Ishikawa (cell line): ENCODE data around the gene RNF8.

Source experiments
- CEBPB ChIP-seq: IDR thresholded peaks from 2 replicates; pipeline ENCODE4 v1.6.1; 2012
- CREB1 ChIP-seq: IDR thresholded peaks from 2 replicates; pipeline ENCODE4 v1.6.1; 2012; ENCODE audit warnings: low read depth
- EGR1 ChIP-seq: IDR thresholded peaks from 2 replicates; pipeline ENCODE4 v1.6.1; 2012
- EP300 ChIP-seq: IDR thresholded peaks from 2 replicates; pipeline ENCODE4 v1.6.1; 2012; ENCODE audit warnings: borderline replicate concordance
- MAX ChIP-seq: IDR thresholded peaks from 2 replicates; pipeline ENCODE4 v1.6.1; 2012
- NFIC ChIP-seq: IDR thresholded peaks from 2 replicates; pipeline ENCODE4 v1.6.1; 2012
- RAD21 ChIP-seq: IDR thresholded peaks from 2 replicates; pipeline ENCODE4 v1.6.1; 2012; ENCODE audit warnings: low read depth
- REST ChIP-seq: IDR thresholded peaks from 2 replicates; pipeline ENCODE4 v1.6.1; 2012; ENCODE audit warnings: low read depth, mild to moderate bottlenecking
- TAF1 ChIP-seq: IDR thresholded peaks from 2 replicates; pipeline ENCODE4 v1.6.1; 2012; ENCODE audit warnings: low read depth, mild to moderate bottlenecking
- TCF12 ChIP-seq: IDR thresholded peaks from 2 replicates; pipeline ENCODE4 v1.6.1; 2012; ENCODE audit warnings: low read depth
- USF1 ChIP-seq: IDR thresholded peaks from 2 replicates; pipeline ENCODE4 v1.6.1; 2012
- ZBTB7A ChIP-seq: IDR thresholded peaks from 2 replicates; pipeline ENCODE4 v1.6.1; 2012; ENCODE audit warnings: low read depth

GRCh38 chr6:37388578-37388977 is 34.8 kb downstream of the RNF8 start:
- TF ChIP-seq TAF1 (no peak), EGR1 (no peak), ZBTB7A (no peak), RAD21 (no peak), MAX (no peak), EP300 (no peak), NFIC (no peak), USF1 (no peak), CEBPB (no peak), TCF12 (no peak), REST (no peak), CREB1 (no peak)
